NCI-H128 (cell line): ENCODE measurements around the gene MUC5AC.
"Not testable (repeated sequence)": the region's sequence is repeated elsewhere in the genome, so short reads cannot be mapped to it uniquely, and the experiment has no call there.

Experiments used
- DNase-seq: peaks from one replicate; lab custom pipeline; 2025; ENCODE audit not compliant: unreplicated experiment; lab: John Stamatoyannopoulos, UW

Gene MUC5AC

DNA sequence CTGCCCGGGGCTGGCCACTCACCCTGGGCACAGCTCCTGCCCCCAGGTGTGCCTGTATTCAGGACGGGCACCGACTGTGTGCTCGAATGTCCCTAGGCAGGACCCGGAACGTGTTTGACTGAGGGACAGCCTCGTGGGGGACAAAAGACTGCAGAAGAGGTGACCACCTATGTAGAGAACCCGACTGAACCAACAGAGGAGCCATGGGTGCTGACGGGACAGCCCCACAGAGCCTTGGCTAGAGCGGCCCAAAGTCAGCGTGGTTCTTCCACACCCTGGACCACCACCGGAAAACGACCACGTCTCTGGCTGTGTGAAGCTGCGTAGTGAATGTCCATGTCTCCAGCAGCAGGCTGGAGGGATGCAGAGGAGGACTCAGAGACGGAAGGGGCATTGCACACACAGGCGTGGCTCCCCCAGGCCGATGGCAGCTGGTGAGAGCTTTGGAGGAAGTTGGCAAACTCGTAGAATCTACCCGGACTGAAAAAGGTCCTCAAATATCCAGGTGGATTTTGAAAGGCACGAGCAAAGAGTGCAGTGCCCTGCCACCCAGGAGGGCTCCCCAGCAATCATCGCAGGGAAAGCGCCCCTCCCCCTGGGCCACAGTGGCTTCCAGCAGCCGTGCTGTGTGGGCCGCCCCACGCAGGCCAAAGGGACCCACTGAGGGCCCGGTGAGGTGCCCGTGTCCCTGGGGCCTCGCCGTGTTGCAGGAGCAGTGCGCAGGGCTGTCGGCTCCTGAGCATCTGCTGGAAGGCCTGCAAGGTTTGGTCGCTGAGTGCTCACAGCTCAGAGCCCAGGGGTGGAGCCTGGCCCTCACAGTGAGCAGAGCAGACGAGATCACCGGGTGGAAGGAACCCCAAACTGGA is 47.6 kb downstream of the MUC5AC start:
- no peak for DNase-seq

DNA sequence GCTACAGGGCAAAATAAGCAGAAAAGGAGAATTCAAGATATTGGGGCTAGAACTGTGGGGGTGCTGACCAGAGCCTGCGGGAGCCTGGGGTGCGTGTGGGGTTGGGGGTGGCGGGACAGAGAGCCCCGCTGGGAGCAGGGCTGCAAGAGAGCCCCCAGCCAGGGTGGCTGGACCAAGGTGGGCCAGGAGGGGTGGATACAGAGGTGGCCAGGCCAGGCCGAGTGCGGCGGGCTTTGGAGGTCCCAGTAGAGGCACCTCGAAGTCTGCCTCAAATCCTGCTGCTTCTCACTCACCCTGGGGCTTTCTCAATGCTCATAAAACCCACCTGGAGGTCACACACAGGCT is 48.2 kb downstream of the MUC5AC start:
- no peak for DNase-seq

DNA sequence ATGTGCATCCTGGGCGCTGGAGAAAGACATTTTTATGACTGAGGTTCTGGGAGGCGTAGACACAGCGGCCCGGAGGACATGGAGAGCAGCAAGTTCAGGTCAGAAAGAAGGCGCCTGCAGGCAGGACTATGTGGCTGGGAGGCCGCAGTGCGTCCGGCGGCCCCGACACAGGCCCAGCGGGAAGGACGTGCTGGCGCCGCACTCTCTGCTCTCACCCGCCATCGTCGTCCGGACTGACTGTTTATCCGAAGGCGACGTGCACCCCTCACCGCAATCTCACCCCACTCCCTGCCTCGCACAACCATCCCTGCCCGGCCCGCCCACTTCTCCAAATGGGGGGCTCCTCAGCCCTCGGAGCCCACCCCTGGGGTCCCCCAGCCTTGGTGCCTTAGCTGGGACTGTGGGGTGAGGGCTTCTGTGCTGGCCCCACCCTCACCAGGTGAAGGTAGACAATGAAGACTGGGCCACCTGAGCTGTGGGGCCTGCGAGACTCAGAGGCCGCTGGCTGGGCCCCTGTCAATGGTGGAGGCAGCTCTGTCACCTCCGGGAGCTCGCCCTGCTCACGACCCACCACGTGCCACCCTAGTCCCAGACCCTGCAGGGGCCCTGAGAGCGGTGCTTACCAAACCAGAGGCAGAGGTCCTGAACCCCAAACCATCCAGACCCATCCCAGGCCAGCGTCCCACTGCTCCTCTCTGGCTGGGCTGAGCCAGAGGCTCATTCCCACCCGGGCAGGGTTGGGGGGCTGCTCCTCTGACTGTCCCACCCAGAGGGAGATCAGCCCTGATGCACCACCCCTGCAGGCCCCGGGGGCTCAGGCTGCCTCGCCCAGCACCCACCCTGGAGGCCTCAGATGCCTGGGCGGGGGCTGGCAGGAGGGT is 48.9 kb downstream of the MUC5AC start:
- no peak for DNase-seq

DNA sequence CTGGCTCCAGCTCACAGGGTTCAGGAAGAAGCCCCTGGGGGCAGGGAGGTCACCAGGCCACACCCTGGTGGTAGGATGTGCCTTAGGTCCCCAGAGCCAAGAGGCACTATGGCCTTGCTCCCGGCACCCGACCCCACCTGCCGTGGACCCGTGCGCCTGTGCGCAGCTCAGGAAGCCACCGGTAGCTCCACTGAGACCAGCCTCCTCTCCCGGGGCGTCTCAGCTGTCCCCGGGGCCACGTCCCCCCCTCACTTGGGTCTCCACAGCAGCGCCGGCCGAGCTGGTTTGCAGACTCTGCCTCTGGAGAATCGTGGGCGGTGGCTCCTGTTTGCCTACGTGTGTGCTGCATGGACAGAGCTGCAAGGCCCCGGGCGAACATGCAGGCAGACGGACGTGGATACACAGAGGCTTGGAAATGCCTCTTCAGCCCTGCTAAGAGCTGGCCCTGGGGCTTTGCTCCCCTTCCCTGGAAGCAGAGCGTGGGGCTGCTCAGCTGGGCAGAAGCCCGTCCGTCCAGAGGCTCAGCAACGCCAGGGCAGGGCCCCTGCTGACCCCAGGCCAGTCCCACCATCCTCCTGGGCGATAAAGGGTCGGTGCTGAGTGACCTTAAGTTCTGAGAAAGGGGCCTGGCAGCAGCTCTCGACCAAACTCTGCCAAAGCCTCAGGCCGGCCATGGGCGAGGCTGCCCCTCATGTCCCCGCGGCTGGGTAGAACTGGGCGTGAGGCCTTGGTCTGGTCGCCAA is 49.8 kb downstream of the MUC5AC start:
- no peak for DNase-seq

DNA sequence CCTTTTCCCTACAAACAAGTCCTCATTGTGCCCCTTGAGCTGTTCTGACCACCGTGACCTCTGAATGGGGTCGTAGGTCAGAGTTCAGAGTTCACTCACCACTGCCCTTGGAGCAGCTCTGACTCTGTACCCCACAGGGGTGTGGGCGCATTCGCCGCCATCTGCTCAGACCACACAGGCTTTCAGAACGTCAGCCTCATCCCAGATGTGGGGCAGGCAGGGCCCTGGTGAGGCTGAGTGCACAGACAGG is 50.3 kb downstream of the MUC5AC start:
- no peak for DNase-seq

DNA sequence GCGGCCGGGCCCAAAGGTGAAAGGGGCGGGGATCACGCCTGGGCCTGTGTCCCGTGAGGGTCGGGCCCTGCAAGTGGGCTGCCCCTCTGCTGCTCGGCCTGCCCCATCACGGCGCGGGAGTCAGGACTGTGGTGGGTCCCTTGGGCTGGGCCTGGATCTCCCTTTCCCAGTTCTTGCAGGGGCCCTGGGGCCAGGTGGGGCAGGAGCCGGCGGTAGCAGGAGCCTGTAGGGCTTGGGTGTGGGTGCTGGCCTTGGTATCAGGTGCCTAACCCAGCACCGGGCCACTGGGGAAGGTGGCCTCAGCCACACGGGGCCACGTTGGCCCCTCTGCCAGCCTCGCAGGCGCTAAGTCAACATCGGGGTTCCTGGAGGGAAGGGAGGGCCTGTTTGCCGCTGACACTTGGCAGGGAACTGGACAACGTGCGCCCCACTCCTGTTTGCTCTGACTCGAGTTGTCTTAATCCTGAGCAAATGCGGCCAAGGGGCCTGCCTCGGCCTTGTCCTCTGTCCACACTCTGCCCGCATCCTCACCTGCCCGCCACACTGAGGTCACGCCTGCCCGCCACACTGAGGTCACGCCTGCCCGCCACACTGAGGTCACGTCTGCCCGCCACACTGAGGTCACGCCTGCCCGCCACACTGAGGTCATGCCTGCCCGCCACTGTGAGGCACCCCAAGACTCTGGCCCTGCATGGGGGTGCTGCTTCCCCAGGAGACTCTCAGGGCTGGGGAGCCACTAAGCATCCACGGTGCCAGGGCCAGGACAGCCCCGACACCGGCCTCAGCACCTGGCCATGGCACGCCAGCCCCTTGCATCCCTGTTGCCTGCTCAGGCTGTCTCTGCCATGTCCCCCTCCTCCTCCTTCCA is 50.9 kb downstream of the MUC5AC start:
- no peak for DNase-seq

DNA sequence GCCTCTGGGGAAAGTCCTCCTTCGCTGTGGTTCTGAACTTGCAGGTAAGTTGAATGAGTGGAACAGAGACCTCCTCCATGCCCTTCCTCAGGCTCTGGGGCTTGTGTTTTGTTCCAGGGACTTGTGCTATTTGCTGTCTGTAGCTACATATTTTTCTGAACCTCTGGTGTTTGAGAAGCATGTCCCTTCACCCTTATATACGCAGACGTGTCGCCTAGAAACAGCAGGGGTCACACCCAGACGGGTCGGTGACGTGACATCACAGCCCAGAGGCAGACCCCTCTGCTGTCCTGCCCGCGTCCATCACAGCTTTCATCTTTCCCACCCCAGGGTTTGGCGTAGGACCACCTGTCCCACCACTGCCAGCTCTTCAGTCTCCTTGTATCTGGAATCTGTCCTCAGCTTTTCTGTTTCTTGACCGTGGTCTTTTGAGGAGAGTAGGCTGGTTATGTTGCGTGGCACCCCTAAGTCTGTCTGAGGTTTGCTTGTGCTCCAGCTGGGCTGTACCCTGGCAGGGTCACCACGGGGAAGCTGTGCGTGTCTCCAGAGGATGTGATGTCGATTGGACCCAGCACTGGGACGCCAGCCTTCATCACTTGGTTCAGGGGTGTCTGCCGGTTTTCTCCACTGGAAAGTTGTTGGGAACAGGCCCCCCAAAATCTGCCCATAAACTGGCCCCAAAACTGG is 51.8 kb downstream of the MUC5AC start:
- DNase-seq, result no peak

DNA sequence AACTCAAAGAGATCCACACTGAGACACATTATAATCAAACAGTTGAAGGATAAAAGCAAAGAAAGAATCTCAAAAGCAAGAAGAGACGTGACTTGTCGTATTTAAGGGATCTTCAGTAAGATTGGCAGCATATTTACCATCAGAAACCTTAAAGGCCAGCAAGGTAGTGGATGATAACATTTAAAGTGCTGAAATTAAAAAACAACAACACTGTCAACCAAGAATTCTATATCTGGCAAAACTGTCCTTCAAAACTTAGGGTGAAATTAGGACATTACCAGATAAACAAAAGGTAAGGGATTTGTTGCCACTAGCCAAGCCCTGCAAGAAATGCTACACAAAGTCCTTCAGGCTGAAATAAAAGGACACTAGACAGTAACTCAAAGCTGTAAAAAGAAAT is 54.1 kb downstream of the MUC5AC start:
- DNase-seq, result no peak

DNA sequence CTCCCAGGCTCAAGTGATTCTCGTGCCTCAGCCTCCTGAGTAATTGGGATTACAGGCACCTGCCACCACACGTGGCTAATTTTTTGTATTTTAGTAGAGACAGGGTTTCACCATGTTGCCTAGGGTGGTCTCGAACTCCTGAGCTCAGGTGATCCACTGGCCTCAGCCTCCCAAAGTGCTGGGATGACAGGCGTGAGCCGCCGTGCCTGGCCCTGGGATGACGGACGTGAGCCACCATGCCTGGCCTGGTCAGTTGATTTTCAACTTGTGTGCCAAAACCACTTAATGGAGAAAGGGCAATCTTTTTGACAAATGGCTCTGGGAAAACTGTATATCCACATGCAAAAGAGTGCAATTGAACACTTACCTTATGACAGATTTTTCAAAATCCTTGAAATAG is 58.1 kb downstream of the MUC5AC start:
- DNase-seq, result not testable (repeated sequence)

DNA sequence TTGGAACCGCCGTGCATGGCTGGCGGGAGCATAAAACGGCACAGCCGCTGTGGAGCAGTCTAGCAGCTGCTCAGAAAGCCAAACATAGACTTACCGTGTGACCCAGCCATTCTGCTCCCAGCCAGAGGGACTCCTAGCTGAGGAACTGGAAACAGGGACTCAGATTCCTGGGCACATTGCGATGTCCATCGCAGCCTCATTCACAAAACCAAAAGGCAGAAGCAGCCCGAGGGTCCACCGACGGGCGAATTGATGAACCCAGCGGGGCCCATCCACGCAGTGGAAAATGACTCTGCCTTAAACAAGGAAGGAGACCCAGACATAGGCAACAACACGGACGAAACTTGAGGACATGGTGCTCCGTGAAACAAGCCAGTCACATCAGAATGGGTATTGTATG is 59.4 kb downstream of the MUC5AC start:
- no peak for DNase-seq

DNA sequence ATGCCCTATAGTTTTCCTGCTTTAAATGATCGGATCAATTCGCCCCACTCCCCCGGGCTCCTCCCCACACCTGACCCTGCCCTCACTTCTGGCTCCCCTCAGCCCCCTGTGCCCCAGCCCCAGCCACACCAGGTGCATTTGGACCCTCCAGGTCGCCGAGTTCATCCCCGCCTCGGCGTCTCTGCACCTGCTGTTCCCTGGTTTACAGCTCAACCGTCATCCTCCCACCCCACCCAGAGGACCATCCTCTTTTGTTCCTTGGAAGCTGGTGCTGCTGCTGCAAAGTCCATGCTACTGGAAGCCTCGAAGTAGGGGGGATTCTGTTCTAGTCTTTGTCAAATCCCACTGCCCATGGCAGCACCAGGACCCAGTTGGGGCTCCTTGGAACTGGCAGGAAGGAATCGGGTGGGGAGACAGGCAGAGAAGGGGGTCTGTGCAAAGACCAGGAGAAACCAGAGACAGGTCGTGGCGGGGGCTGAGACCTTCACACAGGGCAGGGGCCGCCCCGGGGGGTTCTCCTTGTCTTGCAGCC is 60.6 kb downstream of the MUC5AC start:
- no peak for DNase-seq

DNA sequence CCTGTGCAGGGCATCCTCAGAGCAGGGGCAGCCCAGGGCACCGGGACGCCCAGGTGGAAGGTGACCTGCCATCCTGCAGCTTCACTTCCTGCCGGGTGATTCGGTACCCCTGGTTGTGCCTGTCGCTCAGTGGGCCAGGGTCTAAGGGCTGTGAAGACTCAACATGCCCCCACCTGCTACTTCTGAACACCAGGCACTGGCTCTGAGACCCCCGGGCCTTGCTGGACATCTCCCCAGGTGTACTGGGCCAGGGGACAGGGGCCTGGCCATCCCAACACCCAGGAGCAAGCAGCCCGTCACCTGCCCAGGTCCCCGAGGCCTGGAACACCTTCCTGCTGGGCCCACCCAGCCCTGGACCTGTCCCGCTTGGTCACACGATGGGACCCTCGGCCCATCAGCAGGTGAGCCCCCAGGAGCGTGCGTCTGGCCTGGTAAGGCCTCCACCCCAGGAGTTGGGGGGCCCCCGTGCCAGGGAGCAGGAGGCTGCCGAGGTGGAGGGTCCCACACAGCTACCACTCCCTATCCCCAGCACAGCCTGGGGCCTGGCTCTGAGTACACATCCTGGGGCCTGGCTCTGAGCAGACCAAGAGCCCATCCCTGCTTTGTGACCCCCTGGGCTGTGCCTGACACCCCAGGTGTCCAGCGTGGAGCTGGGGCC is 61.2 kb downstream of the MUC5AC start:
- DNase-seq, result no peak

DNA sequence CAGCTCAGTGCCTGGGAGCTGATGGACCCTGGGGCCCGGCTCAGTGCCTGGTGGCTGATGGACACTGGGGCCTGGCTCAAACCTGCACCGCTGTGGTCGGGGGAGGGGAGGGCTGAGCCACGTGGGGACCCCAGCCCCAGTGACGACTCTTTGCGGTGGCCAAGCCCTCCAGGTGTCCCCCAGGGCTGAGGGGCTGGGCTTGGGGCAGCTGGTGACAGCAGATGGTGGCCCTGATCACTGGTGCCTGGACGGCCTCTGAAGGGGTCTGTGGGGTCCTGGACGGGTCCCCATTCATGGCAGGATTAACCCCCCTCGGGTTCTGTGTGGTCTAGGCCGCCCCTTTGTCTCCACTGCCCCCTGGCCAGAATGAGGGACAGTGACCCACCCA is 61.7 kb downstream of the MUC5AC start:
- DNase-seq, result no peak

DNA sequence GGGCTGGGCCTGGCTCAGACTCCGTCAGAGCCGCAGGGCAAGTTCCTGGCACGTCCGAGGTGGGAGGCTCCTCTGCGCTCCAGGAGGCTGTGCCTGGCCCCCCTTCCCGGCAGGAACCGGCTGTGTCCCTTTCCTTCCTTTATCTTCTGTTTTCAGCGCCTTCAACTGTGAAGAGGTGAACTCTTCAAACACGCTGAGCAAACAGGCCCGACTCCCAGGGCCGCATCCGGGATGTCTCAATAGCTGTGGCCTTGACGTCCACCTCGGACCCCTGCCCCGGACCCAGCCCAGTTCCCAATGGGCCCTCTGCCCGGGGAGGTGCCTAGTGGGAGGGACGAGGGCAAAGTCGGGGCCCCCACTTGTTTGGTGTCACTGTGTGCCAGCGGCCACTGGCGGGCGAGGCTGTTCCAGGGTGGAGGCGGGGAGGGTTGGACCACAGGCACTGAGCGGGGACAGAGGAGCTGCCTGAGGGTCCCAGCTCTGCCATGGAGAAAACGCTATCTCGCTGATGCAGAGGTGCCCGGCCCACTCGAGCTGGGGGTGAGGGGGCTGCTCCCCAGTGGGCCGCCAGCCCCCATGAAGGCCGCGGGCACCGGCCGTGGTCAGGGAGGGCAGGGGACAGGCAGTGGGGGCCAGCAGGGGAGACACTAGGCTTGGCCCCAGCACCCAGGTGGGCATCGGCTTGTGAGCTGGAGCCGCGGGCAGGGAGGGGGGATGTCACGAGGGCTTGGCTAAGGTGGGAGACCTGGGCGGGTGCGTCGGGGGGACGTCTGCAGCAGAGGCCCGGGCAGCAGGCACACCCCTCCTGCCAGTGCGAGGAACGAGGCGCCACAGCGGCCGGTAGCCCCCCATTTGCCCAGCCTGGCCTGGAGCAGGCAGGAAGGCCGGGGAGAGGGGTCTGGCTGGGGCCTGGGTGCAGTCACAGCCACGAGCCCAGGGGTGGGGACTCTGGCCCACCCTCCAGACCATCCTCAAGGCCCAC is 62.4 kb downstream of the MUC5AC start:
- DNase-seq, result no peak

DNA sequence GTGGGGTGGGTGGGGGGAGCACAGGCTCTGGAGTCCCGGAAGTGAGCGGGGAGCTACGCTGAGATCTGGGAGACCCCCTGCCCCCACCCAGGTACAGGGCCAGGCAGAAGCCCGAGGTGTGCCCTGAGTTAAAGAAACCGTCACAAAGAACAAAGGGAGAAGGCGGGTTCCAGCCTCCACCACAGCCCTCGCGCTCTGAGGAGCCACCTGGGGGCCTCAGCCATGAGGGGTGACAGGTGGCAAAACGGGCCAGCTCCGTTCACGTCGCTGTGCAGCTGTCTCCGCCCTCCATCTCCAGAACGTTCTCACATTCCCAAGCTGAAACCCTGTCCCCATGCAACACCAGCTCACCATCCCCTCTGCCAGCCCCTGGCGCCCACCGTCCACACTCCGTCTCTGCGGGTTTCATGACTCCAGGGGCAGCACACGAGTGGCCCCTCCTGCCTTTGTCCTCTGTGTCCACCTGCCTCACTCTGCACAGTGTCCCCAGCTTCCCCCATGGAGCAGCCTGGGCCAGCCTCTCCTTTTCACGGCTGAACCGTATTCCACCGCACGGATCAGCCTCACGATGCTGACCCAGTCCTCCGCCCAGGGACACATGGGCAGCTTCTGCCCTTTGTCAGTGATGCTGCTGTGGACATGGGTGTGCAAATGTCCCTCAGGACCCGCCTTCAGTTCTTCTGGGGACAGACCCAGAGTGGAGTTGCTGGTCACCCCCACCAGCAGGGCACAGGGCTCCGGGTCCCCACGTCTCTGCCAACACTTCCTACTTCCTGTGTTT is 63.4 kb downstream of the MUC5AC start:
- DNase-seq, result no peak

DNA sequence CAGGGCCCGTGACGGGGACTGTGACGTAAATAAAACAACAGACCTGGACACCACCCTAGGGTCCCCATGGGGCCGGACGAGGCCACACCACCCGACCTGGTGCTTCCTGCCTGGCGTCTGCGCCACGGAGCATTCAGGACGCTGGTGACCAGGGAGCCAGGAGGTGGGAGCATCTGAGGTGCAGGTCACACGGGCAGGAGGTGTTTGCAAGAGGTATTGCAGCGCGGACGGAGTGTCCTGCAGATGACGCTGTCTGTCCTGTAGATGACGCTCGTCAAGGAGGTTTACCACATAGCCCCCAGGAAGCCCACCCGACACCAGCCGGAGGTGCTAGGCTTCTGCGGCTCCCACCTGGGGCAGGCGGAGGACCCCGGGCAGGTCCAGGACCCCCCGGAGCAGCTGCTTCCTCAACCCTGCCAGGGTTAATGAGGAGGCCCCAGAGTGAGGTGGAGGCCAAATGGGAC is 64.1 kb downstream of the MUC5AC start:
- no peak for DNase-seq

DNA sequence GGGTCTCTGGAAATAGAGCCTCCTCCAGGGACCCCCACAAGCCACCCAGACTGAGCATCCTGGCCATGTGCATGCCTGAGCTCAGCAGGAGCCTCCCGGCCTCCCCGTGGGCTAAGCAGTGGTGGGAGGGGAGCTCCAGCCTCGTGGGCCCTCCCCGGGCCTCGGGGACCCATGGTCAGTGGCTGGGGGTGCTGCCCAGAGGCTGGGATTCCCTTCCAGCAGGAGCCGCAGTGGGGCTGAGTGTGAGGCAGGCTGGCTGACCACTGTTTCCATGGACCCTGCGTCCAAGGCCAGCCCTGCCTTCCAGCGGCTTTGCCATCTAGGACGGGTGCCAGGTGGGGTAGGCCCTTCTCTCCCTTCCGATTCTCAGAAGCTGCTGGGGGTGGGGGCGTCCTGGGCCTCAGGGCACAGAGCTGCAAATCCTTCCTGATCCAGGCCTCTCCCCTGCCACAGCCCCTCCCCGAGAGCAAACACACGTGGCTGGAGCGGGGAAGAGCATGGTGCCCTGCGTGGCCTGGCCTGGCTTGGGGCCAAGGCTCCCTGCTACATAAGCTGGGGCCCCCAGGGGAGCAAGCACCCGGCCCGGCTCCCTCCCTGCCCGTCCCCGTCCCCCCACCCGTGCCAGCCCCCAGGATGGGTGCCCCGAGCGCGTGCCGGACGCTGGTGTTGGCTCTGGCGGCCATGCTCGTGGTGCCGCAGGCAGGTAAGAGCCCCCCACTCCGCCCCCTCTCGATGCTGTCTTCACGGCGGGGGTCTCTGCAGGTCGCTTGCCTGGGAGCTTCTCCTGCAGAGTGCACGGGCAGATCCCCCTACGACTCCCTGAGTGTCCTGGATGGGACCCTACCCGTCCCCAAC is 65.0 kb downstream of the MUC5AC start, which contains the start of gene MUC5B:
TSS of gene MUC5B (plus strand) at position 576 of the 855 bp plus-strand sequence. CDS start at position 634, 58 bp downstream.
- no peak for DNase-seq
